ENCODE data around the gene TMEFF1. TPM values are rescaled to one million over a fixed set of nuclear protein-coding genes. Genes with fewer than 3 reads are reported as not detected.

Gene TMEFF1
- total and polyA plus RNA-seq, 2 donors (not counting 1 experiment from before 2014, with no cell fraction given): 1.1 to 2.5 TPM

GRCh38 chr9:100581081-100581480, 108.1 kb downstream of the TMEFF1 start:
- H3K9me3 ChIP-seq (ENCODE audit: control insufficient read depth, insufficient read depth, low read depth, low read length): no peaks in the 10 kb centered on the region
- no peak overlapping the region for H3K27ac ChIP-seq (ENCODE audit: insufficient read depth, low read length)
- no peak for DNase-seq (ENCODE audit: low read depth in 2 of 2)
- H3K9ac ChIP-seq (ENCODE audit: insufficient read depth, low read length): no peak overlapping the region
- no peak overlapping the region for H3K4me2 ChIP-seq (ENCODE audit: extremely low read depth, insufficient read depth, low read length)
- H3K36me3 ChIP-seq (ENCODE audit: control insufficient read depth, insufficient read depth, low read length): no peaks in the 10 kb centered on the region
- H3K4me3 ChIP-seq (replicated peaks in 1 of 4; ENCODE audit: control extremely low read depth in 1 of 4, insufficient read depth in 1 of 4, low read depth in 3 of 4, low read length in 4 of 4): no peak overlapping the region
- H3K27me3 ChIP-seq (ENCODE audit: control insufficient read depth, insufficient read depth, low read length): no peaks in the 10 kb centered on the region
- H4K20me1 ChIP-seq (ENCODE audit: control insufficient read depth, extremely low read depth, insufficient read depth, low read length): no peaks in the 10 kb centered on the region
- TF ChIP-seq EZH2 (IDR thresholded peaks at IDR 0.05; ENCODE audit: low read length, missing control alignments): no peak
- no peak for TF ChIP-seq CTCF (conservative IDR thresholded peaks at IDR 0.05 in 1 of 2, IDR thresholded peaks at IDR 0.05 in 1 of 2; ENCODE audit: low read depth in 1 of 2, low read length in 2 of 2)
- H2AFZ ChIP-seq (ENCODE audit: low read length): no peak overlapping the region
- H3K79me2 ChIP-seq (ENCODE audit: control insufficient read depth, insufficient read depth, low read length): no peaks in the 10 kb centered on the region
- peaks cover 4% of the 10 kb centered on the region for H3K4me1 ChIP-seq (ENCODE audit: control insufficient read depth, extremely low read depth, insufficient read depth, low read length)

GRCh38 chr9:100581661-100582060, 108.7 kb downstream of the TMEFF1 start:
- DNase-seq (ENCODE audit: low read depth in 2 of 2): peak in 1 of 2 donors; percentile 48
- TF ChIP-seq CTCF (conservative IDR thresholded peaks at IDR 0.05 in 1 of 2, IDR thresholded peaks at IDR 0.05 in 1 of 2; ENCODE audit: low read depth in 1 of 2, low read length in 2 of 2) (no peak), EZH2 (IDR thresholded peaks at IDR 0.05; ENCODE audit: low read length, missing control alignments) (no peak)
- no peak overlapping the region for H3K4me2 ChIP-seq (ENCODE audit: extremely low read depth, insufficient read depth, low read length)
- H3K9ac ChIP-seq (ENCODE audit: insufficient read depth, low read length): no peak overlapping the region
- no peaks in the 10 kb centered on the region for H3K36me3 ChIP-seq (ENCODE audit: control insufficient read depth, insufficient read depth, low read length)
- H3K27ac ChIP-seq (ENCODE audit: insufficient read depth, low read length): no peak overlapping the region
- no peaks in the 10 kb centered on the region for H3K79me2 ChIP-seq (ENCODE audit: control insufficient read depth, insufficient read depth, low read length)
- no peak overlapping the region for H2AFZ ChIP-seq (ENCODE audit: low read length)
- H3K27me3 ChIP-seq (ENCODE audit: control insufficient read depth, insufficient read depth, low read length): no peaks in the 10 kb centered on the region
- peaks cover 4% of the 10 kb centered on the region for H3K4me1 ChIP-seq (ENCODE audit: control insufficient read depth, extremely low read depth, insufficient read depth, low read length)
- H3K9me3 ChIP-seq (ENCODE audit: control insufficient read depth, insufficient read depth, low read depth, low read length): no peaks in the 10 kb centered on the region
- H3K4me3 ChIP-seq (replicated peaks in 1 of 4; ENCODE audit: control extremely low read depth in 1 of 4, insufficient read depth in 1 of 4, low read depth in 3 of 4, low read length in 4 of 4): no peak overlapping the region
- no peaks in the 10 kb centered on the region for H4K20me1 ChIP-seq (ENCODE audit: control insufficient read depth, extremely low read depth, insufficient read depth, low read length)

GRCh38 chr9:100583014-100583802, 110.3 kb downstream of the TMEFF1 start:
- no peaks in the 10 kb centered on the region for H3K9me3 ChIP-seq (ENCODE audit: control insufficient read depth, insufficient read depth, low read depth, low read length)
- no peaks in the 10 kb centered on the region for H3K4me1 ChIP-seq (ENCODE audit: control insufficient read depth, extremely low read depth, insufficient read depth, low read length)
- H3K36me3 ChIP-seq (ENCODE audit: control insufficient read depth, insufficient read depth, low read length): no peaks in the 10 kb centered on the region
- no peaks in the 10 kb centered on the region for H4K20me1 ChIP-seq (ENCODE audit: control insufficient read depth, extremely low read depth, insufficient read depth, low read length)
- no peaks in the 10 kb centered on the region for H3K27me3 ChIP-seq (ENCODE audit: control insufficient read depth, insufficient read depth, low read length)
- no peak overlapping the region for H3K4me2 ChIP-seq (ENCODE audit: extremely low read depth, insufficient read depth, low read length)
- H3K27ac ChIP-seq (ENCODE audit: insufficient read depth, low read length): no peak overlapping the region
- H3K79me2 ChIP-seq (ENCODE audit: control insufficient read depth, insufficient read depth, low read length): no peaks in the 10 kb centered on the region
- no peak for TF ChIP-seq CTCF (conservative IDR thresholded peaks at IDR 0.05 in 1 of 2, IDR thresholded peaks at IDR 0.05 in 1 of 2; ENCODE audit: low read depth in 1 of 2, low read length in 2 of 2)
- no peak for TF ChIP-seq EZH2 (IDR thresholded peaks at IDR 0.05; ENCODE audit: low read length, missing control alignments)
- no peak for DNase-seq (ENCODE audit: low read depth in 2 of 2)
- no peak overlapping the region for H3K4me3 ChIP-seq (replicated peaks in 1 of 4; ENCODE audit: control extremely low read depth in 1 of 4, insufficient read depth in 1 of 4, low read depth in 3 of 4, low read length in 4 of 4)
- no peak overlapping the region for H3K9ac ChIP-seq (ENCODE audit: insufficient read depth, low read length)
- H2AFZ ChIP-seq (ENCODE audit: low read length): no peak overlapping the region
